Measurements from ENCODE around the gene GSE1.

GSE1 gene

GRCh38 chr16:85651629-85652430 lies 38.7 kb downstream of the GSE1 start:
- DNase-seq (ENCODE audit: low read depth), result no peak

GRCh38 chr16:85652431-85653221 lies 39.5 kb downstream of the GSE1 start:
- DNase-seq (ENCODE audit: low read depth), result no peak

More at GRCh38 chr16:85651629-85652430, 38.7 kb downstream of the GSE1 start:
- H3K4me3 ChIP-seq (ENCODE audit: low read depth, low read length), result no peak overlapping the region

GRCh38 chr16:85653290-85653891 lies 40.3 kb downstream of the GSE1 start:
- no peak overlapping the region for H3K4me3 ChIP-seq (ENCODE audit: low read depth, low read length)
- DNase-seq (ENCODE audit: low read depth), result no peak

More at GRCh38 chr16:85652431-85653221, 39.5 kb downstream of the GSE1 start:
- H3K4me3 ChIP-seq (ENCODE audit: low read depth, low read length), result no peak overlapping the region

- DNase-seq (ENCODE audit: low read depth), result no peak
- no peak overlapping the region for H3K4me3 ChIP-seq (ENCODE audit: low read depth, low read length)
Measured at GRCh38 chr16:85654251-85655095, 41.4 kb downstream of the GSE1 start.

- no peak overlapping the region for H3K4me3 ChIP-seq (ENCODE audit: low read depth, low read length)
- no peak for DNase-seq (ENCODE audit: low read depth)
Measured at GRCh38 chr16:85655216-85656129, 42.4 kb downstream of the GSE1 start.

GRCh38 chr16:85656351-85657266 lies 43.5 kb downstream of the GSE1 start:
- H3K4me3 ChIP-seq (ENCODE audit: low read depth, low read length), result no peak overlapping the region
- no peak for DNase-seq (ENCODE audit: low read depth)

GRCh38 chr16:85657267-85657650 lies 44.1 kb downstream of the GSE1 start:
- H3K4me3 ChIP-seq (ENCODE audit: low read depth, low read length), result no peak overlapping the region

GRCh38 chr16:85657996-85658395 lies 44.9 kb downstream of the GSE1 start:
- DNase-seq (ENCODE audit: low read depth), result no peak
- no peak overlapping the region for H3K4me3 ChIP-seq (ENCODE audit: low read depth, low read length)

More at GRCh38 chr16:85657267-85657650, 44.1 kb downstream of the GSE1 start:
- no peak for DNase-seq (ENCODE audit: low read depth)

GRCh38 chr16:85658504-85659326 lies 45.6 kb downstream of the GSE1 start:
- DNase-seq (ENCODE audit: low read depth), result no peak
- no peak overlapping the region for H3K4me3 ChIP-seq (ENCODE audit: low read depth, low read length)

GRCh38 chr16:85659336-85659735 lies 46.2 kb downstream of the GSE1 start:
- H3K4me3 ChIP-seq (ENCODE audit: low read depth, low read length), result no peak overlapping the region
- DNase-seq (ENCODE audit: low read depth), result no peak

- no peak for DNase-seq (ENCODE audit: low read depth)
- H3K4me3 ChIP-seq (ENCODE audit: low read depth, low read length), result no peak overlapping the region
Measured at GRCh38 chr16:85659805-85660511, 46.8 kb downstream of the GSE1 start.

- no peak for DNase-seq (ENCODE audit: low read depth)
- H3K4me3 ChIP-seq (ENCODE audit: low read depth, low read length), result no peak overlapping the region
Measured at GRCh38 chr16:85660843-85661739, 48.0 kb downstream of the GSE1 start.

- H3K4me3 ChIP-seq (ENCODE audit: low read depth, low read length), result no peak overlapping the region
- no peak for DNase-seq (ENCODE audit: low read depth)
Measured at GRCh38 chr16:85661740-85662481, 48.8 kb downstream of the GSE1 start.

- no peak for DNase-seq (ENCODE audit: low read depth)
- no peak overlapping the region for H3K4me3 ChIP-seq (ENCODE audit: low read depth, low read length)
Measured at GRCh38 chr16:85662482-85662812, 49.3 kb downstream of the GSE1 start.
